DMS153 (cell line): ENCODE data around the gene NSMCE1.

Experiments
- DNase-seq: peaks from one replicate; lab custom pipeline; 2025; lab: John Stamatoyannopoulos, UW

NSMCE1 gene

GRCh38 chr16:27242868-27243590, 25.5 kb downstream of the NSMCE1 start:
- DNase-seq: no peak

DNA sequence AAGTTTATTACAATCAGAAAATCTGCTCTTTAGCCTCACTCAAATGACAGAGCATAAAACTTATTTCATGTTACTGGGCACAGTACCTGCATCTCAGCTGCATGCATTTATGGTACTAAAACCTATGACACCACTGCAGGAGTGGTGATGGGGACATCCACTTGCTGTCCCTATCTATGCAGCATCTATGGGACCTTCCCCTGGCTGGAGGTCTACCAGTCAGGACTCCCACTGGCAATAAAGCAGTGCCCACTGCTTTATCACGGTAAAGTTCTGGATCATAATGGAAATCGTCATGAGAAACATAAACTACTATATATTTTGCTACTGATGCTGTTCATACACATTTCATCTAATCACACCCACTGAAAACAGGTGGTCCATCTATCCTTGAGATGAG, 26.2 kb downstream of the NSMCE1 start:
- no peak for DNase-seq

GRCh38 chr16:27241658-27242057, 26.9 kb downstream of the NSMCE1 start:
- DNase-seq: no peak

- no peak for DNase-seq
Observed at GRCh38 chr16:27240948-27241531, 27.5 kb downstream of the NSMCE1 start.

DNA sequence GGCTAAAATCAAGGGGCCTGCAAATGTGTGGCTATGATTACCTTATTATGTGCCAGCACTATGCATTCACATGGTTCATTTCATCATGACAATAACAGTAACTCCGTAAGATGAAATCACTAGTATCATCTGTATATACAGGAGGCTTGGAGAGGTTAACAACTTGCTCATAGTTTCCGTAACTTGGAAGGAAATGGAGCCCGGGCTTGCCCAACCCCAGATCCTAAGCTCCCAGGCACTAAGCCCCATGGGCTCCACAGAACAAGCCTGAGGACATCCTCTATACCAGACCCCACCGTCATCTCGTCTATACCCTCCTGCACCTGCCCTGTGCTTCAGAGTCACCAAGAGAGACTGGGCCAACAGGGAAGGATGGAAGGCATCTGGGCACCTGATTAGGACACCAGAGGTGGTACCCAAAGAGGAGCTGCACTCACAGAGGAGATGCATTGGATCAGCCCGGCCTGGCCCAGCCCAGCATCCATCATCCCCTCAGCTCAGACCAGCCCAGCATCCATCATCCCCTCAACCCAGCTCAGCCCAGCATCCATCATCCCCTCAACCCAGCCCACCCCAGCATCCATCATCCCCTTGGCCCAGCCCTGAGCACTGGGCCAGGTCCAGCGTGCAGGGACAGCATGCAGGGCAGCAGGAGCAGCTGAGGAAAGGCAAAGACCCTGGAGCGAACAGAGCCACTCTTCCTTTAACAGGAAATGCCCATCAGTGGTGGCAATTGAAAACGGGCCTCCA, 28.5 kb downstream of the NSMCE1 start:
- no peak for DNase-seq

- DNase-seq: no peak
Observed at GRCh38 chr16:27239026-27239425, 29.5 kb downstream of the NSMCE1 start.

DNA sequence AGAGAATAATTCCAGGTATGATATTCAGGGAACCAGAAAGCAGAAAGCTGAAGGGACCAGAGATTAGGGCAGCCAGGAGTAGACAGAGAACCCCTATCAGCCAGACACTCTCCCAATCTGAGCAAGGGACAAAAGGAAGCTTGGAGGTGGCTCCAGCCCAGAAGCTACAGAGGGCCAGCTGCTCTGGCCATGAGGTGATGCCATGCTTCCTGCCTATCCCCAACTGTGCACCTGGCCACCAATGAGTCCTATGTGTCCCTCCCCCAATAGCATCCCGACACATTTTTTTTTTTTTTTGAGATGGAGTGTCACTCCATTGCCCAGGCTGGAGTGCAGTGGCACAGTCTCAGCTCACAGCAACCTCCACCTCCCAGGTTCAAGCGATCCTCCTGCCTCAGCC, 30.0 kb downstream of the NSMCE1 start:
- DNase-seq: no peak

DNA sequence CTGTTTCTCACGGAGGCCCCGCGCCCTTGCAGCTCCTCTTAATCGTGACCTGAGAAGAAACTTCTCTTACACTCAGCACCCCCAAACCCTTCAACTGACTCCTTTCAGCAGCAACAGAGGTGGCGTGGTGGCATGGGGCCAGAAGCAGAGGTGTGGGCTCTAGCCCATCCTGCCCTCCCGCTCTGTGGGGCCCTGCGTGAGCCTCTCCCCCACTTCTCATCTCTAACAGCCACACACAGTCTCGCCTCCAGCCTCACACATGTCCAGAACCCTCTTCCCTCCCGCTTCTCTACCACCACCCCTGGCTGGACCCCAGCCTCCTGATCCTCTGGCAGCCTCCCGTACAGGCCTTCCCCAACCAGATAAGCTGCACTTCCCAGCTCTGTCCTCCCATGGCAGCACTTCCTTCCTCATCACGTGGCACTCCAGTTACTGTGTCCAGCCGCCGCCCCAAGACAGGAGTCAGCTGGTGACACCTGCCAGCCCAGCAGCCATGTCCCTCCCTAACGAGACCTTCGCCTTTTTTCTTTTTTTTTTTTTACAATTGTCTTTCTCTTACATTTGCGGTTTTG, 30.5 kb downstream of the NSMCE1 start:
- no peak for DNase-seq

GRCh38 chr16:27237219-27238015, 31.2 kb downstream of the NSMCE1 start:
- DNase-seq: peak; percentile 18

GRCh38 chr16:27236635-27237218, 31.8 kb downstream of the NSMCE1 start:
- DNase-seq: no peak

DNA sequence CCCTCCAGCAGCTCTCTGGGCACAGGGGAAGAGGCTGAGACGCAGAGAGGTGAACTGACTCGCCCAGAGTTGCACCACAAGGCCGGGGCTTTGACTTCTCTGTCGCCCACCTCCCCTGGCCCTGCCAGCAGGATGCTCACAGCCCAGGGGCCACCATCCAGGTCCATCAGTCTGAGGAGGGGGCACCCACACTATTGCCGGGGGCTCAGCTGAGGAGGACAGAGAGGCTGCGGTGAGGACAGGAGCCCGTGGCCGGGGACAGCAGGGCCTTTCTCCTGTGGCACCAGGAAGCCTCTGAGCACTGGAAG, 32.7 kb downstream of the NSMCE1 start:
- DNase-seq: no peak

GRCh38 chr16:27235055-27235937, 33.3 kb downstream of the NSMCE1 start:
- DNase-seq: peak; percentile 85

GRCh38 chr16:27234603-27235002, 34.0 kb downstream of the NSMCE1 start:
- DNase-seq: no peak

DNA sequence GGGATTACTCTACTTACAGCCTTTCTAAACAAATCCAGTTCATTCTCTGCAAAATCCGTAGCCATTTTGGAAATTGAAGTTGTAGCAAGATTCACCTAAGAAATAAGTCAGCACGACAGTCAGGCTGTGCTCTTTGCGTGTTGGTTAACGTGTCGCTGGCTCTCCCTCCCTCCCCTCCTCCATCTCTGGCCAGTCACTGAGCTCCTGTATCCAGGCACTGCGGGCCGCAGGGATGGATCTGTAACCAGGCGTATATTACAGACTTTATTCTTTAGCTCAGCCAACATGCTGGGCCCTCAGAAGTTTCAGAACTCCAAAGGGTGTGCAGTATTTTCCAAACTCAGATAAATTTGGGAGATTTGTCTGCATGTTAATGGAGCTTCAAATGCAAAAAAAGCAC, 34.4 kb downstream of the NSMCE1 start:
- no peak for DNase-seq

- no peak for DNase-seq
Observed at GRCh38 chr16:27233731-27234130, 34.8 kb downstream of the NSMCE1 start.

DNA sequence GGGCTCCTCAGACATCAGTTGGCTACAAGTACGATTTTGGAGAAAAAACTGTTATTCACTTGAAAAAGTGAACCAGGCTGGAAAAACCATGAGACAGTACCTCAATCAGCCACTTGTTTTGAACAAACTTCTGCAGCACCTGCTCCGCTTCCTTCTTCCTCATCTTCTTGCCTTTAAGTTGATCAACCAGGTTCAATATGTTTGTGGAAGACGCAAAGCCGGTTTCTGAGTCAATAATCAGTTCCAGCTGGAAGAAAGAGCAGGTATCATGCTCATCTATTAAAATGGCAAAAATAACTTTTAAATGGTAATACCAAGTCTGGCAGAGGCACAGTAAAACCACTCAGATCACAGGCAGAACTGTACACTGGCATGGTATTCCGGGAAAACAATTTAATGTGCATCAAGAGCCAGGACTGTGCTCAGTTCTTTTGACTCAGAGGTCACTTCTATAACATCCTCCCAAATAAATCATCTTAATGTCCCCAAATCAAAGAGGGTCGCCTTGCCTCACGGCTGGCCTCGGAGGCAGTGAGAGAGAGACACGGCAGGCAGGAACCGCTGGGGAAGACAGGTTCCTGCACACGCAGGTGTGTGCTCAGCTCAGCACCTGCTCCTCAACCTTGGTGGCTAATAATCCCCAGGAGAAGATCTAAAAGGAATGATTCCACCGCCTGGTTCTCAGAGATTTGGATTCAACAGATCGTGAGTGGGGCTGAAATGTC, 35.5 kb downstream of the NSMCE1 start:
- DNase-seq: no peak

DNA sequence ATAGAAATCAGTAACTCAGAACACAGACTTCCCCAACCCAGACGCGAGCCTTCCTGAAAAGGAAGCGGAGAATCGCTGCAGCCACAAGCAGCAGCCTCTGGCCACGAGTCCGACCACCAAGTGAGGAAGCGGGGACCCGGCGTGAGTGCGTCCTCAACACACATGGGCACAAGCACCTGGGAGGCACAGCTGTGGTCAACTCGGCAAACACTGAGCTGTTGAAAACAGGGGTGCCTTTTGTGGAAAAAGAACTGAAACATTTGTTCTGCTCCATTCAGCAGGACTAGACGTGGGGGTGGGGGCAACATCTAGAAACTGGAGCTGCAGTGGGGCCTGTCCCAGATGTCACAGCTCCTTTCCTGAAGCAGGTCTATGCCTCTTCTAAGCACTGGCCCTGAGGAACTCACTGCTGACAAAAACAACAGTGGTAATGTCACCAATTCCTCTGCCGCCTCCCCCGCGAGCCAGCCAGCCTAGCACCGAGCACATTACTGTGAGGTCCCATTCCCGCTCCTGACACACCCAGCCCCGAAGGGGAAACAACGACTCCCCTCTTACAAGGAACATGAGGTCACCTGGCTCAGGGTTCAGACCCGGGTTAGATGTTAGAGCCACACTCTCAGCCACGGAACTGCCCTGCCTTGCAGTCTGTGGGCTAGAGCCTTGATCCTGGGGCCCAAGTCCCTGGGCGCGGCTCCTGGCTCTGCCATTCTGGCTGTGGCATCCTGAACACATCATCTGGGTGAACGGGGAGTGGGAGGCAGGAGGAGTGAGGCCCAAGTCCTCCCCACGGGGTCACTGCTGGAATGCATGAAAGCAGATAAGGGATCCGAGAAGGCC, 36.3 kb downstream of the NSMCE1 start:
- no peak for DNase-seq

DNA sequence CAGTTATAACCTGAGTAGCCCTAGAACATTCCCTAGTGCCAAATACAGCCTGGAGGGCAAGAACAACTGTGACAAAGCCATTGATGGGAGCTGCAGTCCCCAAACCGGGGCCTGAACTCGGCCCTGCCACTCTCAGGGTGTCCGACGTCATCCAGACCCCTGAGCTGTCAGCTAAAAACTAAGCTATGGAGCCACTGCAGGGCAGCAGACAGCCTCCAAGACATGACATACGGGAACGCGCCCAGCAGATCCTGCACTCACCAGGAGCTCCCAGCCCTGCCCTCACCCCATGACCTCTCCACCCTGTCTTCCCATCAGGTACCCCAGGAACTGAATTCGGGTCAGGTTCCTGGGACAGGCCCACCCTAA, 36.9 kb downstream of the NSMCE1 start:
- no peak for DNase-seq

DNA sequence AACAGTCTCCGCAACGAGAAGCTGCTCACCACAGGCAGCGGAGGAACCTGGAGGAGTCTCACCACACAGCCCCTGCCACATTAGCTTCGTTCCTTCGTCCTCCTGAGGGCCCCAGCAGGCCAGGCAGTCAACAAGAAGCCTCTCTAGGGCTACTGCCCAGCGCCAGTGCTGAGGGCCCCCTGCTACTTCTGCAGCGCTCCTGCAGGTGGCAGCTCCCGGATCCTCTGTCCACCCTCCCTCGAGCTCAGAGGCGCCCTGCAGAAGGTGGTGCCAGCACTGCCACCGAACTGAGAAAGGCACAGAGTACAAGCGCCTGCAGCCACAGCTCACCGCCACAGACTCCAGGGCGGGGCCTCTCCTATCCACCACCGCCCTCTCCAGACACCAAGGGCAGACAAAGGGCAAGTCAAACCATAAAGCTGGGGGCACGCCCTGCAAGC, 38.0 kb downstream of the NSMCE1 start:
- DNase-seq: no peak
